Measurements from ENCODE around the gene TXNDC8. TPM values are rescaled to one million over a fixed set of nuclear protein-coding genes. Genes with fewer than 3 reads are reported as not detected.

The TXNDC8 gene
- total RNA-seq, 1 experiment from 2014 or later: not detected

DNA sequence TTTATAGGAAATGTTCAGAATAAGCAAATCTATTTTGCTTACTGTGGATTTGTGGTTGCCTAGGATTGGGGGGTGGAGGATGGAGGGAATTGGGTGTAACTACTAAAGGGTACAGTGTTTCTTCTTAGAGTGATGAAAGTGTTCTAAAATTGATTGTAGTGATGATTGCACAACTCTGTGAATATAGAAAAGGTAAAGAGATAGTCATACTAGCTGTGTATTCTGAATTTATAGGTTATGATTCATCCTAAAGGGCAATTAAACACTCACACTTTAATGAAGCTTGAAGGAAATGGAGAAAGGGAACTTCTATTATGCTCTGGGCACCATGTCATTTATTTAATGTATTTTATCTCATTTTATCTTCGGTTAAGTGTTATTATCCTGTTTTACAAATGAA, 9.9 kb downstream of the TXNDC8 start:
- Histone ChIP-seq H3K79me2 (ENCODE audit: insufficient read depth, low read length) (no peaks in the 10 kb centered on the region), H2AFZ (ENCODE audit: low read depth, low read length, poor library complexity, severe bottlenecking) (no peak overlapping the region), H3K4me1 (ENCODE audit: control insufficient read depth in 1 of 2, insufficient read depth in 2 of 2, low read length in 2 of 2) (no peaks in the 10 kb centered on the region), H3K27ac (ENCODE audit: low read depth, low read length) (no peak overlapping the region), H4K20me1 (ENCODE audit: insufficient read depth) (no peaks in the 10 kb centered on the region), H3K9me2 (ENCODE audit: insufficient read depth) (no peaks in the 10 kb centered on the region), H3K4me3 (replicated peaks in 1 of 2; ENCODE audit: low read depth in 1 of 2, low read length in 2 of 2) (no peak overlapping the region), H3K36me3 (ENCODE audit: control insufficient read depth in 1 of 2, insufficient read depth in 2 of 2, low read length in 2 of 2) (no peaks in the 10 kb centered on the region), H3K27me3 (ENCODE audit: insufficient read depth, low read length) (no peaks in the 10 kb centered on the region), H3K9me3 (ENCODE audit: control insufficient read depth in 1 of 2, insufficient read depth in 1 of 2, low read depth in 1 of 2, low read length in 2 of 2) (no peaks in the 10 kb centered on the region), H3K9ac (ENCODE audit: low read length) (no peak overlapping the region), H3K4me2 (ENCODE audit: low read length) (no peak overlapping the region)
- DNase-seq (ENCODE audit: low read depth, low spot score) (no peak), ATAC-seq (no peak)
- no TSS peak for BruUV-seq (replicated peaks)
- CTCF ChIA-PET: no interaction called here
- no peak for TF ChIP-seq SIN3A (IDR thresholded peaks at IDR 0.05; ENCODE audit: low read depth)
- TF ChIP-seq JUND (IDR thresholded peaks at IDR 0.05): no peak
- no peak for TF ChIP-seq SP1 (IDR thresholded peaks at IDR 0.05; ENCODE audit: low read depth)
- no peak for TF ChIP-seq EGR1 (IDR thresholded peaks at IDR 0.05; ENCODE audit: low read depth)
- no peak for TF ChIP-seq POLR2AphosphoS5 (IDR thresholded peaks at IDR 0.05; ENCODE audit: low read depth, low read length)
- no peak for TF ChIP-seq YY1 (IDR thresholded peaks at IDR 0.05; ENCODE audit: extremely low read depth, insufficient replicate concordance, low read depth, low read length)
- TF ChIP-seq ATF3 (IDR thresholded peaks at IDR 0.05): no peak
- TF ChIP-seq FOSL1 (IDR thresholded peaks at IDR 0.05; ENCODE audit: low read depth): no peak
- TF ChIP-seq CBX3 (IDR thresholded peaks at IDR 0.05; ENCODE audit: low read depth): no peak
- no peak for TF ChIP-seq CEBPB (IDR thresholded peaks at IDR 0.05; ENCODE audit: low read depth)
- no peak for TF ChIP-seq POLR2A (IDR thresholded peaks at IDR 0.05; ENCODE audit: borderline replicate concordance, extremely low read depth, insufficient read depth, insufficient read length)
- no peak for TF ChIP-seq MAX (IDR thresholded peaks at IDR 0.05)
- TF ChIP-seq ZBTB33 (IDR thresholded peaks at IDR 0.05; ENCODE audit: extremely low read depth, insufficient replicate concordance, low read length): no peak
- no peak for TF ChIP-seq RAD21 (IDR thresholded peaks at IDR 0.05; ENCODE audit: low read depth)
- no peak for TF ChIP-seq TCF7L2 (IDR thresholded peaks at IDR 0.05; ENCODE audit: borderline replicate concordance, extremely low read depth, insufficient read depth, insufficient read length)
- no peak for TF ChIP-seq EZH2 (IDR thresholded peaks at IDR 0.05)
- POLR2A ChIA-PET: no interaction called here
- intact Hi-C loops (cut with micrococcal nuclease): loop anchor here (5.0 kb wide), 1 partner anchor 60 kb away; no protein-coding TSS in a partner anchor
- RAD21 ChIA-PET (ENCODE audit: low non-redundant PET in 1 of 2, low total read pairs in 2 of 2, uncharacterized antibody in 2 of 2, unreplicated experiment in 2 of 2): no interaction called here

Measured in HCT116 (cell line).